T-helper 17 cell (primary cell): ENCODE measurements around the gene KANK4. TPM values are rescaled to one million over a fixed set of nuclear protein-coding genes. Genes with fewer than 3 reads are reported as not detected.

Experiments used
- ATAC-seq: fragments of 150-1000 bp; cut with Tn5 transposase; 2 replicates; pipeline ENCODE4 v1.10.0; 2021; ENCODE audit warnings: mild to moderate bottlenecking, moderate library complexity
- DNase-seq, 3 donors: peaks; one replicate each; pipeline versions ENCODE4 v3.0.0 to v3.0.0-alpha.2; 2020 to 2021
- H3K9me3 ChIP-seq: one replicate; pipeline ENCODE4 v1.7.0; 2013; ENCODE audit warnings: low read length, mild to moderate bottlenecking; ENCODE audit not compliant: control insufficient read depth, poor library complexity, severe bottlenecking
- H3K27ac Mint-ChIP-seq: one replicate; pipeline ENCODE4 v1.8.0; 2022; ENCODE audit warnings: mild to moderate bottlenecking, moderate library complexity, mixed read lengths
- H3K27me3 Mint-ChIP-seq: one replicate; pipeline ENCODE4 v1.8.0; 2022; ENCODE audit warnings: mixed read lengths
- H3K36me3 Mint-ChIP-seq: one replicate; pipeline ENCODE4 v1.8.0; 2022; ENCODE audit warnings: low read depth, mixed read lengths
- H3K4me1 Mint-ChIP-seq: one replicate; pipeline ENCODE4 v1.8.0; 2022; ENCODE audit warnings: mild to moderate bottlenecking, mixed read lengths
- H3K4me3 Mint-ChIP-seq: one replicate; pipeline ENCODE4 v1.8.0; 2022; ENCODE audit warnings: mild to moderate bottlenecking, moderate library complexity, mixed read lengths
- total RNA-seq, 4 donors: library from RNA in 2 of 4; stranded (reverse) in 2 of 4; gene quantifications; one replicate each; pipeline ENCODE4 v1.2.3 and lab custom pipeline; 2022 to 2026

KANK4 gene
- total RNA-seq, 2 donors from 2014 or later: not detected

- H3K36me3 Mint-ChIP-seq: peaks cover 2% of the 10 kb centered on the region
- H3K27me3 Mint-ChIP-seq: no peaks in the 10 kb centered on the region
- no peaks in the 10 kb centered on the region for H3K9me3 ChIP-seq
- ATAC-seq: no peak
- no peaks in the 10 kb centered on the region for H3K4me1 Mint-ChIP-seq
- H3K27ac Mint-ChIP-seq: no peak overlapping the region
- H3K4me3 Mint-ChIP-seq: no peak overlapping the region
- no peak for DNase-seq
Measured at GRCh38 chr1:62352387-62352786, 33.2 kb upstream of the KANK4 start.

DNA sequence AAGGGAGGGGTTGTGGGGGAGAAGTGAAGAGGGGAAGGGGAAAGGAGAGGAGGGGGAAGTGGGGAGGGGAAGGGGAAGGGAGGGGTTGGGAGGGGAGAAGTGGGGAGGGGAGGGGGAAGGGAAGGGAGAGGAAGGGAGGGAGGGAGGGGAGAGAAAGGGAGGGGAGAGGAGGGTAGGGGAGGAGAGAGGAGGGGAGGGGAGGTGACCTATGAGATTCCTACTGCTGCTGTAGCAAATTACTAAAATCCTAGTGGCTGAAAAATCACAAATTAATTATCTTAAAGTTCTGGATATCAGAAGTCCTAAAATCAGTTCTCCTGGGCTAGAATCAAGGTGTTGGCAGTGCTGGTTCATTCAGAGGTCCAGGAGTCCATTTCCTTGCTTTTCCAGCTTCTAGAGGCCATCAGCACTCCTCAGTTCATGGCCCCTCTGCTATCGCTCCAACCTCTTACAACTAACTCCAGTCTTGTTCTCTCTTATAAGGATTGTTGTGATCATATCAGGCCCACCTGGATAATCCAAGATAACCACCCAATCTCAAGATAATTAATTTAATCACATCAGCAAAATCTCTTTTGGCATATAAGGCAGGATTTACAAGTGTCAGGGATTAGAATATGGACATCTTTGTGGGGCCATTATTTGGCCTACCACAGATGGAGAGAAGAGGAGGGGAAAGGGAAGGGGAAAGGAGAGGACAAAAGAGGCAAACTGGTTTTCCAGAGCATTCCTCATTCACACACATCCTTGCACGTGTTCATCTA lies 30.4 kb upstream of the KANK4 start:
- H3K9me3 ChIP-seq: no peaks in the 10 kb centered on the region
- Mint-ChIP-seq H3K27me3 (peaks cover 2% of the 10 kb centered on the region), H3K27ac (no peak overlapping the region), H3K36me3 (peaks cover 2% of the 10 kb centered on the region), H3K4me1 (no peaks in the 10 kb centered on the region), H3K4me3 (no peak overlapping the region)
- ATAC-seq (no peak), DNase-seq (no peak)

DNA sequence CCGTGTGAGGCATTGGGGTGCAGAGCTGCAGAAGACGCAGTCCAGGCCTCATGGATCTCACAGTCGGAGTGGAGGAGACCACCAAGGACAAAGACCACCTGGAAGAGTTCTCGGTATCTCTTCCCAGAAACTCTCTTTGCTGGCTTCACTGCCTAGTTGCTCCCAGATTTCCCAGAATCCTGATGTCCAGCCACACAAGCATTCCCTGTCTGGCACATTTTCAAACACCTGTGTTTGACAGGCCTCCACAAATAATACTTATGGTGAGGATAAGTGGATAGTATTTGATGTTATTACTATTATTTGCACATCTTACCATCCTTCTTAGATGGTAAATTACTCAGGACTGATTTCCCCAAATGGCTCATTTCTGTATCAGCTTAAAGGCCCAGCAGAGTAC lies 27.7 kb upstream of the KANK4 start:
- Mint-ChIP-seq H3K4me3 (no peak overlapping the region), H3K36me3 (no peaks in the 10 kb centered on the region), H3K4me1 (no peaks in the 10 kb centered on the region), H3K27me3 (peaks cover 11% of the 10 kb centered on the region), H3K27ac (no peak overlapping the region)
- DNase-seq (no peak), ATAC-seq (no peak)
- H3K9me3 ChIP-seq: no peaks in the 10 kb centered on the region

- Mint-ChIP-seq H3K27ac (no peak overlapping the region), H3K4me3 (no peak overlapping the region), H3K36me3 (no peaks in the 10 kb centered on the region), H3K27me3 (peaks cover 18% of the 10 kb centered on the region), H3K4me1 (no peaks in the 10 kb centered on the region)
- no peak for ATAC-seq
- no peaks in the 10 kb centered on the region for H3K9me3 ChIP-seq
- no peak for DNase-seq
Measured at GRCh38 chr1:62343911-62344310, 24.7 kb upstream of the KANK4 start.

- ATAC-seq: no peak
- no peaks in the 10 kb centered on the region for H3K9me3 ChIP-seq
- no peaks in the 10 kb centered on the region for H3K36me3 Mint-ChIP-seq
- no peaks in the 10 kb centered on the region for H3K4me1 Mint-ChIP-seq
- no peak for DNase-seq
- H3K27me3 Mint-ChIP-seq: peaks cover 24% of the 10 kb centered on the region
- no peak overlapping the region for H3K4me3 Mint-ChIP-seq
- no peak overlapping the region for H3K27ac Mint-ChIP-seq
Measured at GRCh38 chr1:62342270-62342669, 23.0 kb upstream of the KANK4 start.

DNA sequence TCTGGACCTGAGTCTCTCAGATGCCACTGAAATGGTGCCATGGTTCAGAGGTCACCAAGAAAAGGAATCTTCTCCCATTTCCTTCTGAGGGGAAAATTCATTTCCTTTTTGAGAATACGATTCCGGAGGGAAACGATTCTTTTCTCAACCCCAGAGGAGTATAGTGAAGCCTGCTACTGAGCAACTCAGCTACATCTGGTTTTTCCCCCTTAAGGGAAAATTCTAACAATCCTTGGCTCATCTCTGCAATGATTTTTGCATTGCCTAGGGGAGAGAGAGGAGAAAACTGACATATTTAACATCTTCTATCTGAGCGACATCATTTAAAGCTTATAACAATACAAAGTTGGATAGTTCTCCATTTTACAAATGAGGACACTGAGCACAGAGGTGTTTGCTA lies 22.4 kb upstream of the KANK4 start:
- H3K27me3 Mint-ChIP-seq: peaks cover 24% of the 10 kb centered on the region
- H3K36me3 Mint-ChIP-seq: no peaks in the 10 kb centered on the region
- no peaks in the 10 kb centered on the region for H3K9me3 ChIP-seq
- H3K4me3 Mint-ChIP-seq: no peak overlapping the region
- no peak for DNase-seq
- H3K4me1 Mint-ChIP-seq: no peaks in the 10 kb centered on the region
- H3K27ac Mint-ChIP-seq: no peak overlapping the region
- ATAC-seq: no peak

GRCh38 chr1:62341089-62341488 lies 21.9 kb upstream of the KANK4 start:
- no peak overlapping the region for H3K27ac Mint-ChIP-seq
- ATAC-seq (no peak), DNase-seq (no peak)
- H3K4me3 Mint-ChIP-seq: no peak overlapping the region
- no peaks in the 10 kb centered on the region for H3K36me3 Mint-ChIP-seq
- H3K9me3 ChIP-seq: no peaks in the 10 kb centered on the region
- peaks cover 24% of the 10 kb centered on the region for H3K27me3 Mint-ChIP-seq
- no peaks in the 10 kb centered on the region for H3K4me1 Mint-ChIP-seq

DNA sequence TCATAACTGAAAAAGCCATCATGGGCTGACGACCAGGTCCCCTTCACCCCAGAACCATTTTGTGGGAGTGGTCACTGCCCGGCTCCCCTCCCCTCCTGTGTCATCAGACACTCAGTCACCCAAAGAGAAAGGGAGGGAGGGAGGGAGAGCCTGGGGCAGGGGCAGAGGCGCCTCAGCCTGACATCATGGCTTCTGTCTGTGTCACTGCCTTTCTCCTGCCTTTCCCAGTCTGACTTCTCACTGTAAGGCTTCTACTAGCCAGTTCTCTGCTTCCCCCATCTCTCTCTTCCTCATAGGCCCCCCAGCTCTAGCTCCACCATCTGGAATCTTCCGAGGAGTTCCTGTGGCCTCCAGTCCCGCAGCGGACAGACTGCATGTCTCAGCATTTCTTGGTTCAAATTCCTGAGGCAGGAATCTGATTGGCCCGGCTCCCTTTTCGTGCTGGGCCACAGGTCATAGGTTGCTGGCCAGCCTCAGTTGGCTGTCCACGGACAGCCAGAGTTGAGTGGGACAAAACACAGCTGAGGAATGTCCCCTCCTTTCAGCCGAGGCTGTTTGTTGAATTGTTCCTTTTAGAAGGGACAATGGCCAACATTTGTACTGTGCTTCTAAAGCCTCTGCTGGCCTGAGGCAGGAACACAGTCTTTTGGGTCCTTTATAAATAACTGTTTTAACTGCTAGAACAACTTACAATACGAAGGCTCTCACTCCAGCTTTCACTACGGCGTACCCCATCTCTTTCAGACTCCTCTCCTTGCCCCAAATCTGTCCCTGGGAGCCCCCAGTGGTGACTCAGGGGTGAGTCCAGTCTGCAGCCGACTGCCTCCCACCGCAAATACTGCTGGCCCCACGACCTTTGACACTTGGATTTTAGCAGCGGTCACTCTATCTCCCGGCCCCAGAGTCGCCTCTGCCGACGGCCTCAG lies 18.7 kb upstream of the KANK4 start:
- no peaks in the 10 kb centered on the region for H3K36me3 Mint-ChIP-seq
- H3K4me1 Mint-ChIP-seq: no peaks in the 10 kb centered on the region
- DNase-seq: no peak
- peak overlapping the region; percentile 83 for H3K27ac Mint-ChIP-seq
- H3K9me3 ChIP-seq: no peaks in the 10 kb centered on the region
- peaks cover 13% of the 10 kb centered on the region for H3K27me3 Mint-ChIP-seq
- no peak for ATAC-seq
- H3K4me3 Mint-ChIP-seq: no peak overlapping the region

DNA sequence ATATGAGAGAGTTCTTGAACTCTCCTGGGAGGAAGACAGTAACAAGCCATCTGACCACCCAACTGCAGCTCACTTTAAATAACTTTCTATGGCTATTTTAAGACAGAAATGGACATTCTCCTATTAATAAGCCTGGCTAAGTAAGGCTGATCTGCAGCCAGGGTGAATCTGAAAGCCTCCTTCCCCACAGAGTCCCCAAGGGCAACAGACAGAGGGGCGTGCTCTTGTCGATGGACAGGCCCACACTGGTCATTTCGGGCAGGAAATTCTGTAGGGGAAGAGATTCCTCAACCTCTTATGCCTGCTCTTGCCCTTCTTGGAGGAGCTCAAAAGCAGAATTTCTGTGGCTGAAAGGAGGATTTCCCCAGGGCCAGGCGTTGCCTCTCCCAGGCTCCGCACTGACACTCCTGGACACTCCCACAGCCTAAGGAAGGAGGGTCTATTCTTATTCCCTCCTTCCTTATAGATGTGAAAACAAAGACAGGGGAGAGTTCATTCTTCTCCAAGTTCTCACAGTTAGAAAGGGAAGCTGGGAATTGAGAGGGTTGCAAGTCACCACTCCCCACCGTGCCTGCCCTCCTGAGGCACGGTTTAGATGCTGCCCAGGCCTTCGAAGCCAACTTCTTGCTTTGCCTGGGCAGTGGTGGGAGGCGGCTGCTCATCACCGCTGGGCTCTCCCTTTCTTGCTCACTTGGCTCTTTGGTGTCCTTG lies 17.9 kb upstream of the KANK4 start:
- no peak overlapping the region for H3K27ac Mint-ChIP-seq
- peaks cover 13% of the 10 kb centered on the region for H3K27me3 Mint-ChIP-seq
- no peak for DNase-seq
- H3K4me1 Mint-ChIP-seq: no peaks in the 10 kb centered on the region
- no peaks in the 10 kb centered on the region for H3K9me3 ChIP-seq
- no peak for ATAC-seq
- H3K36me3 Mint-ChIP-seq: no peaks in the 10 kb centered on the region
- H3K4me3 Mint-ChIP-seq: no peak overlapping the region

DNA sequence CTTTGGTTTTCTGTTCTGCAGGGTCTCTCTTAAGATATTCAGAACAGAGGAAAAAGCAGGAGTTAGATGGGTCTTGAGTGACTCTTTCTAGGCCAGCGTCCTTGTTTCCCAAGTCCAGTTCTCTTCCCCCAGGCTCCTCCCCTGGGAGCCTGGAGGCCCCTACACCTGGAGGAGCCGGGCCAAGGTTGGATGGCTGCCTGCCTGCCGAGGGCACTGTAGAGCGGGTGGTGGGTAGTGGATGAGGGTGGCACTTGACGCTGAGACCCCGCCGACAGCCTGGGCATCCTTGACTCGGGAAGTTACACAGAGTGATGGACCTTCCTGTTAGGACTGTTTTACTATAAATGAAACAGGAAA lies 17.4 kb upstream of the KANK4 start:
- Mint-ChIP-seq H3K27me3 (peaks cover 13% of the 10 kb centered on the region), H3K4me3 (no peak overlapping the region), H3K27ac (no peak overlapping the region), H3K36me3 (no peaks in the 10 kb centered on the region), H3K4me1 (no peaks in the 10 kb centered on the region)
- ATAC-seq: no peak
- no peaks in the 10 kb centered on the region for H3K9me3 ChIP-seq
- DNase-seq: no peak

DNA sequence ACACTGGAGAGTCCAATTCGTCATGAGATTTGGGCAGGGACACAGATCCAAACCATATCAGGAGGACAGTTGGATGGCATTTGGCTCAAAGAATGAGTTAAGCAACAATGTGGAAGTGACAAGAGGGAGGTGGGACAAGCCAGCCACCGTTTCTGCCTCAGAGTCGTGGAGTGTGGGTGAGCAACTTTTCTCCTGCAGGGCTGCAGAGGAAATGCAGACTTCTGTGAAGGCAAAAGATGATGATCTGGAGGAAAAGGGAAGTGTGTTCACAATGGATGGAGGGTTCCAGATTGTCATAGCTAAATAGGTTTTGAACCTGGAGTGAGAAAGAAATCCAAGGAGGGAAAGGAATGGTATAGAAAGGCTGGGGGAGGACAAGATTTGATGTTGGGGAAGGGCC lies 16.4 kb upstream of the KANK4 start:
- no peaks in the 10 kb centered on the region for H3K4me1 Mint-ChIP-seq
- no peaks in the 10 kb centered on the region for H3K36me3 Mint-ChIP-seq
- H3K27ac Mint-ChIP-seq: no peak overlapping the region
- H3K27me3 Mint-ChIP-seq: peaks cover 14% of the 10 kb centered on the region
- no peaks in the 10 kb centered on the region for H3K9me3 ChIP-seq
- DNase-seq: no peak
- no peak overlapping the region for H3K4me3 Mint-ChIP-seq
- no peak for ATAC-seq

DNA sequence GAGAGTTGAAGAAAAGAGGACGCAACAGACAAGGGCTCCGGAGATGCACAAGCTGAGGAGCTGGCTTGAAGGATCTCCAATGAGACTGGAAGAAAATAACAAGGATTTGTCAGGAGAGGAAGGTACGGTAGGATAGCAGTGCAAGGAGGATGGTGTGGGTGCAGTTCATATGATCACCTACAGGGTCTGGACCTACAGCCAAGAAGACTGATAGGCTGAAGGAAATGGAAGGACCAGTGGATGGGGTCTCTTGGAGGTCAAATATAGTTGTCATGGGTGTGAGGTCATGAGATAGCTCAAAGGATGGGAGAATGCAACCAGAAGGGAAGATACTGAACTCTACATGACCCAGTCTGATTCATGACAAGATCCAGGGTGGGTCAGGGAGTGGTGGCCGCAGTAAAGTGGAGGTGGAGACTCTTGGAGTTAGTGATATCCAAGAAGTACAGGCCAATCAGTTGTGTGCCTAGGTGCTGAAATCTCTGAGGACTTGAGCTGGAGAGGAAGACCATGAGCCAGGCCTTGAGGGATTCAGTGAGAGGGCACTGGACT lies 15.3 kb upstream of the KANK4 start:
- peaks cover 18% of the 10 kb centered on the region for H3K27me3 Mint-ChIP-seq
- DNase-seq (no peak), ATAC-seq (no peak)
- no peaks in the 10 kb centered on the region for H3K9me3 ChIP-seq
- H3K4me3 Mint-ChIP-seq: no peak overlapping the region
- no peaks in the 10 kb centered on the region for H3K36me3 Mint-ChIP-seq
- no peak overlapping the region for H3K27ac Mint-ChIP-seq
- H3K4me1 Mint-ChIP-seq: no peaks in the 10 kb centered on the region

DNA sequence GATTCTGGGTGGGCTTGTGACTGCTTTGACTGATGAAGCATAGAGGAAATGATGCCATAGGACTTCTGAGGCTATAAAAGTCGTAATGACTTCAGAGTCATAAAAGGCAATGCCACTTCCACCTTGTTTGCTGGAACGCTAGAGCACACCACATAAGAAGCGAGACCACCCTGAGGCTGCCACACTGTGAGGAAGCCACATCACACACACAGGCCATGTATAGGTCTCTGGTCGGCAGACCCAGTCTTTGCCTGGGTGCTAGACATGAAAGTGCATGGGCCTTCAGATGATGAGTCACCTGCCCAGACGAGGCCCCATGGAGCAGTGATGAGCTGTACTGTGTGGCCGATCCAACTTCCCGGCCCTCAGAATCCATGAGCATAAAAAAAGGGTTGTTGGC lies 14.2 kb upstream of the KANK4 start:
- DNase-seq (no peak), ATAC-seq (no peak)
- peaks cover 18% of the 10 kb centered on the region for H3K27me3 Mint-ChIP-seq
- no peaks in the 10 kb centered on the region for H3K4me1 Mint-ChIP-seq
- H3K9me3 ChIP-seq: no peaks in the 10 kb centered on the region
- H3K27ac Mint-ChIP-seq: no peak overlapping the region
- H3K36me3 Mint-ChIP-seq: no peaks in the 10 kb centered on the region
- no peak overlapping the region for H3K4me3 Mint-ChIP-seq
